K562 (cell line): ENCODE results near the gene ZER1. TPM values are rescaled to one million over a fixed set of nuclear protein-coding genes. Genes with fewer than 3 reads are reported as not detected.

Experiments used
- CBX3 ChIP-seq, 2 experiments: IDR thresholded peaks; 1 replicate in 1 of 2; 2 replicates in 1 of 2; pipeline ENCODE4 v1.6.1; 2012; ENCODE audit warnings: inconsistent platforms in 2 of 2, low read length in 2 of 2, borderline replicate concordance in 1 of 2, control low read depth in 1 of 2
- GATAD2B ChIP-seq: fragments of 450-650 bp; IDR thresholded peaks from 2 replicates; pipeline ENCODE4 v1.6.1; 2017; ENCODE audit warnings: mild to moderate bottlenecking, borderline replicate concordance
- HSF4 ChIP-seq: fragments of 250-450 bp; sonication (Bioruptor Pico); IDR thresholded peaks from 2 replicates; pipeline ENCODE4 v2.1.2; 2022; ENCODE audit warnings: mild to moderate bottlenecking, moderate library complexity, borderline replicate concordance
- IRF2 ChIP-seq: sonication (generic); formaldehyde crosslinking; IDR thresholded peaks from 2 replicates; pipeline ENCODE4 v1.8.1; 2022; ENCODE audit warnings: mild to moderate bottlenecking, missing genetic modification reagents
- JUND ChIP-seq, 2 experiments: IDR thresholded peaks; 2 replicates in 1 of 2; 3 replicates in 1 of 2; pipeline ENCODE4 v1.6.1; 2011; ENCODE audit warnings: borderline replicate concordance in 2 of 2, low read depth in 2 of 2, low read length in 2 of 2, improper control_type of control experiment in 1 of 2, missing biosample characterization in 1 of 2, missing genetic modification characterization in 1 of 2, missing genetic modification reagents in 1 of 2
- KLF16 ChIP-seq: IDR thresholded peaks from 2 replicates; pipeline ENCODE4 v1.6.1; 2016; ENCODE audit warnings: antibody characterized with exemption
- MED1 ChIP-seq: sonication (generic); formaldehyde crosslinking; IDR thresholded peaks from 2 replicates; pipeline ENCODE4 v1.8.1; 2023; ENCODE audit warnings: missing genetic modification reagents, borderline replicate concordance
- NR1H2 ChIP-seq: sonication (generic); formaldehyde crosslinking; IDR thresholded peaks from 2 replicates; pipeline ENCODE4 v1.4.0; 2020; ENCODE audit warnings: mild to moderate bottlenecking, missing genetic modification reagents
- NUFIP1 ChIP-seq: fragments of 450-650 bp; IDR thresholded peaks from 2 replicates; pipeline ENCODE4 v1.6.1; 2018; ENCODE audit not compliant: partially characterized antibody
- TBP ChIP-seq: optimal IDR thresholded peaks from 2 replicates; pipeline ENCODE3; 2011; ENCODE audit warnings: low read depth, low read length, improper control_type of control experiment
- TGIF2 ChIP-seq: sonication (generic); formaldehyde crosslinking; IDR thresholded peaks from 2 replicates; pipeline ENCODE4 v1.8.1; 2022; ENCODE audit warnings: mild to moderate bottlenecking, missing genetic modification reagents, moderate library complexity
- THRAP3 ChIP-seq: fragments of 450-650 bp; IDR thresholded peaks from 2 replicates; pipeline ENCODE4 v1.6.1; 2016; ENCODE audit warnings: mild to moderate bottlenecking, inconsistent platforms, borderline replicate concordance
- TSC22D4 ChIP-seq: fragments of 450-650 bp; IDR thresholded peaks from 2 replicates; pipeline ENCODE4 v1.6.1; 2016; ENCODE audit warnings: missing genetic modification characterization, missing biosample characterization, control low read depth
- U2AF2 ChIP-seq: fragments of 200-400 bp; formaldehyde crosslinking; optimal IDR thresholded peaks from 2 replicates; pipeline ENCODE3; 2017; ENCODE audit warnings: low read depth, mild to moderate bottlenecking, low read length
- ZNF764 ChIP-seq: fragments of 250-450 bp; sonication (Bioruptor Pico); IDR thresholded peaks from 2 replicates; pipeline ENCODE4 v1.4.0; 2020; ENCODE audit warnings: low read depth, mild to moderate bottlenecking, moderate library complexity
- polyA plus RNA-seq, 8 experiments: library from polyadenylated mRNA; depleted of rRNA in 4 of 8; stranded (reverse) in 5 of 8; unstranded in 3 of 8; fragments of >200 nt; fragmentation: Nextera tagmentation in 2 of 8; fragmentation: Illumina TruSeq in 1 of 8; extraction: Ambion mirVana in 2 of 8; extraction: Trizol in 1 of 8; gene quantifications; 2 replicates each; pipeline versions ENCODE4 v1.2.1 to v1.2.3, GENCODE V29; 2011 to 2014; ENCODE audit warnings: inconsistent platforms in 1 of 8, missing spikeins in 1 of 8
- total RNA-seq, 7 experiments: library from RNA; depleted of rRNA in 6 of 7; stranded (reverse); fragments of >200 nt in 6 of 7; fragmentation: Illumina TruSeq in 2 of 7; extraction: Trizol in 2 of 7; gene quantifications; 2 replicates each; pipeline versions ENCODE4 v1.2.1 to v1.2.3, GENCODE V29; 2011 to 2021; ENCODE audit warnings: low replicate concordance in 1 of 7
- TF ChIP-seq, protein P1 (sequence below): fragments of 250-450 bp; sonication (Bioruptor Pico); IDR thresholded peaks from 2 replicates; pipeline ENCODE4 v1.5.1; 2021; ENCODE audit warnings: mild to moderate bottlenecking
- TF ChIP-seq, protein P2 (sequence below), 2 experiments: fragments of 150-350 bp in 1 of 2; IDR thresholded peaks; 2 replicates each; pipeline ENCODE4 v1.6.1; 2012 to 2016; ENCODE audit warnings: low read depth in 2 of 2, low read length in 2 of 2, mild to moderate bottlenecking in 1 of 2, moderate library complexity in 1 of 2
- TF ChIP-seq, protein P3 (sequence below): fragments of 250-450 bp; sonication (Bioruptor Pico); IDR thresholded peaks from 2 replicates; pipeline ENCODE4 v1.4.0; 2020; ENCODE audit warnings: mild to moderate bottlenecking, moderate library complexity

The ZER1 gene
- total and polyA plus RNA-seq, 9 of the 15 experiments (the other 6 are each of a cell fraction or from before 2014, with no cell fraction given) = 0.07 to 10.7 (median 6.2) TPM

DNA sequence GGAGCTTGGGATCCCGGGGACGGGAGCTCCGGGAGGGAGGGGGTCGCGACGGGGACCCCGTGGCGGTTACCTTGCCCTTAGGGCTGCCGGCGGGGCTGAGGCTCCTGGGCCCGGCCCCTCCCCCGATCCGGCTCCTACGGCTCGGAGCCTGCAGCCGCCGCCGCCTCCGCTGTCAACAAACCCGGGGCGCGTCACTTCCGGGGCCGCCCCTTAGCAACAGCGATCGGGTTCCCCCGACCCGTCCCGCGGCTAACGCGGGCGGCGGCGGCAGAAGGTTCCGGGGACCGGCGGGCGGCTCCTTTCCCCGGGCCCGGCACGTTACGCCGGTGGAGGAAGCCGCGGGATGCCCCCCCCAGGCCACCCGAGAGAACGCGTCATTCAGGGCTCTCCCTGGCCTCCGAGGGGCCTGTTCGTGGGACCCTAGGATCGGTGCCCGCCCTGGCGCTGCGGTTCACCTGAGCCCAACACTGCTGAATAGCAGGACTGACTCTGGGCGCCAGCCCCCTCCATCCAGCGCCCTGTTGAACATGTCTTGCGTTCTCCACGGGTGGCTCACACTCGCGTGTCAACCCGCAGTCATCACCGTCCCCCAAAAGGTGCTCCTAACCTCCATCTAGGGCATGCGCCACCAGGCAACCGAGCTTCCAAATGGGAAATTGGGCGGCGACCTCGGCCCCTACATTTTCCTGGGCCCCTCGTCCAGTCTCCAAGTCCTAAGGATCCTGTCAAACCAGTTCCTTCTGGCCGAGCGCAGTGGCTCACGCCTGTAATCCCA lies at the start of gene ZER1 (continued):
- TF ChIP-seq, protein P1, sequence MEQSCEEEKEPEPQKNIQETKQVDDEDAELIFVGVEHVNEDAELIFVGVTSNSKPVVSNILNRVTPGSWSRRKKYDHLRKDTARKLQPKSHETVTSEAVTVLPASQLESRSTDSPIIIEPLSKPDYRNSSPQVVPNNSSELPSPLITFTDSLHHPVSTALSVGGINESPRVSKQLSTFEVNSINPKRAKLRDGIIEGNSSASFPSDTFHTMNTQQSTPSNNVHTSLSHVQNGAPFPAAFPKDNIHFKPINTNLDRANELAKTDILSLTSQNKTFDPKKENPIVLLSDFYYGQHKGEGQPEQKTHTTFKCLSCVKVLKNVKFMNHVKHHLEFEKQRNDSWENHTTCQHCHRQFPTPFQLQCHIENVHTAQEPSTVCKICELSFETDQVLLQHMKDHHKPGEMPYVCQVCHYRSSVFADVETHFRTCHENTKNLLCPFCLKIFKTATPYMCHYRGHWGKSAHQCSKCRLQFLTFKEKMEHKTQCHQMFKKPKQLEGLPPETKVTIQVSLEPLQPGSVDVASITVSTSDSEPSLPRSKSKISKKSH = no peak
- peak; percentile 89 for TF ChIP-seq TBP
- TF ChIP-seq NUFIP1 = no peak
- no peak; the same call in 1 of the 2 replicates for TF ChIP-seq MED1 (CRISPR knock-in tag)
- no peak for TF ChIP-seq THRAP3
- peak in 1 of 2 experiments; percentile 91; a peak in 2 of 3 replicates for TF ChIP-seq CBX3 (IDR thresholded peaks at IDR 0.05; ENCODE audit: borderline replicate concordance in 1 of 2, low read length in 2 of 2)
- TF ChIP-seq ZNF764 (CRISPR knock-in tag) = 0 out of 2 replicates have a peak, but pooled peaks have one; percentile 28
- no peak for TF ChIP-seq U2AF2
- TF ChIP-seq IRF2 (CRISPR knock-in tag) = no peak
- TF ChIP-seq TGIF2 (CRISPR knock-in tag) = peak; percentile 76; the same call in 1 of the 2 replicates
- TF ChIP-seq KLF16 = no peak
- TF ChIP-seq JUND (IDR thresholded peaks at IDR 0.05; ENCODE audit: borderline replicate concordance, low read depth, low read length) = peak; percentile 78
- TF ChIP-seq JUND (tag; IDR thresholded peaks at IDR 0.05; ENCODE audit: borderline replicate concordance, low read depth, low read length) = no peak; the same call in 2 of the 3 replicates
- TF ChIP-seq, protein P2, sequence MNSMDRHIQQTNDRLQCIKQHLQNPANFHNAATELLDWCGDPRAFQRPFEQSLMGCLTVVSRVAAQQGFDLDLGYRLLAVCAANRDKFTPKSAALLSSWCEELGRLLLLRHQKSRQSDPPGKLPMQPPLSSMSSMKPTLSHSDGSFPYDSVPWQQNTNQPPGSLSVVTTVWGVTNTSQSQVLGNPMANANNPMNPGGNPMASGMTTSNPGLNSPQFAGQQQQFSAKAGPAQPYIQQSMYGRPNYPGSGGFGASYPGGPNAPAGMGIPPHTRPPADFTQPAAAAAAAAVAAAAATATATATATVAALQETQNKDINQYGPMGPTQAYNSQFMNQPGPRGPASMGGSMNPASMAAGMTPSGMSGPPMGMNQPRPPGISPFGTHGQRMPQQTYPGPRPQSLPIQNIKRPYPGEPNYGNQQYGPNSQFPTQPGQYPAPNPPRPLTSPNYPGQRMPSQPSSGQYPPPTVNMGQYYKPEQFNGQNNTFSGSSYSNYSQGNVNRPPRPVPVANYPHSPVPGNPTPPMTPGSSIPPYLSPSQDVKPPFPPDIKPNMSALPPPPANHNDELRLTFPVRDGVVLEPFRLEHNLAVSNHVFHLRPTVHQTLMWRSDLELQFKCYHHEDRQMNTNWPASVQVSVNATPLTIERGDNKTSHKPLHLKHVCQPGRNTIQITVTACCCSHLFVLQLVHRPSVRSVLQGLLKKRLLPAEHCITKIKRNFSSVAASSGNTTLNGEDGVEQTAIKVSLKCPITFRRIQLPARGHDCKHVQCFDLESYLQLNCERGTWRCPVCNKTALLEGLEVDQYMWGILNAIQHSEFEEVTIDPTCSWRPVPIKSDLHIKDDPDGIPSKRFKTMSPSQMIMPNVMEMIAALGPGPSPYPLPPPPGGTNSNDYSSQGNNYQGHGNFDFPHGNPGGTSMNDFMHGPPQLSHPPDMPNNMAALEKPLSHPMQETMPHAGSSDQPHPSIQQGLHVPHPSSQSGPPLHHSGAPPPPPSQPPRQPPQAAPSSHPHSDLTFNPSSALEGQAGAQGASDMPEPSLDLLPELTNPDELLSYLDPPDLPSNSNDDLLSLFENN (IDR thresholded peaks at IDR 0.05; ENCODE audit: low read depth in 2 of 2, low read length in 2 of 2) = peak in 1 of 2 experiments; percentile 54; a peak in 1 of 4 replicates
- no peak for TF ChIP-seq HSF4 (CRISPR knock-in tag)
- TF ChIP-seq, protein P3, sequence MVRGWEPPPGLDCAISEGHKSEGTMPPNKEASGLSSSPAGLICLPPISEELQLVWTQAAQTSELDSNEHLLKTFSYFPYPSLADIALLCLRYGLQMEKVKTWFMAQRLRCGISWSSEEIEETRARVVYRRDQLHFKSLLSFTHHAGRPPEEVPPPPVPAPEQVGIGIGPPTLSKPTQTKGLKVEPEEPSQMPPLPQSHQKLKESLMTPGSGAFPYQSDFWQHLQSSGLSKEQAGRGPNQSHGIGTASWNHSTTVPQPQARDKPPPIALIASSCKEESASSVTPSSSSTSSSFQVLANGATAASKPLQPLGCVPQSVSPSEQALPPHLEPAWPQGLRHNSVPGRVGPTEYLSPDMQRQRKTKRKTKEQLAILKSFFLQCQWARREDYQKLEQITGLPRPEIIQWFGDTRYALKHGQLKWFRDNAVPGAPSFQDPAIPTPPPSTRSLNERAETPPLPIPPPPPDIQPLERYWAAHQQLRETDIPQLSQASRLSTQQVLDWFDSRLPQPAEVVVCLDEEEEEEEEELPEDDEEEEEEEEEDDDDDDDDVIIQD (CRISPR knock-in tag) = no peak
- peak; percentile 80; the same call in 1 of the 2 replicates for TF ChIP-seq NR1H2 (CRISPR knock-in tag)
- no peak for TF ChIP-seq TSC22D4 (tag)
- peak; percentile 95 for TF ChIP-seq GATAD2B
